Head of caudate nucleus (tissue), 42 donors: ENCODE results near the gene TUSC2.
A peak's percentile ranks its signal among the peaks of the same experiment; 100 is the strongest.

ENCODE experiments used
- DNase-seq, 42 donors: peaks; one replicate each; pipeline versions ENCODE4 v3.0.0 to v3.0.0-alpha.2; 2020 to 2021; ENCODE audit warnings: mixed read lengths in 7 of 42
- intact Hi-C: fragments of 100-400 bp; cut with DNase I; formaldehyde crosslinking; loops from one replicate; pipeline ENCODE4 v1.15.0; 2022

Gene TUSC2

DNA sequence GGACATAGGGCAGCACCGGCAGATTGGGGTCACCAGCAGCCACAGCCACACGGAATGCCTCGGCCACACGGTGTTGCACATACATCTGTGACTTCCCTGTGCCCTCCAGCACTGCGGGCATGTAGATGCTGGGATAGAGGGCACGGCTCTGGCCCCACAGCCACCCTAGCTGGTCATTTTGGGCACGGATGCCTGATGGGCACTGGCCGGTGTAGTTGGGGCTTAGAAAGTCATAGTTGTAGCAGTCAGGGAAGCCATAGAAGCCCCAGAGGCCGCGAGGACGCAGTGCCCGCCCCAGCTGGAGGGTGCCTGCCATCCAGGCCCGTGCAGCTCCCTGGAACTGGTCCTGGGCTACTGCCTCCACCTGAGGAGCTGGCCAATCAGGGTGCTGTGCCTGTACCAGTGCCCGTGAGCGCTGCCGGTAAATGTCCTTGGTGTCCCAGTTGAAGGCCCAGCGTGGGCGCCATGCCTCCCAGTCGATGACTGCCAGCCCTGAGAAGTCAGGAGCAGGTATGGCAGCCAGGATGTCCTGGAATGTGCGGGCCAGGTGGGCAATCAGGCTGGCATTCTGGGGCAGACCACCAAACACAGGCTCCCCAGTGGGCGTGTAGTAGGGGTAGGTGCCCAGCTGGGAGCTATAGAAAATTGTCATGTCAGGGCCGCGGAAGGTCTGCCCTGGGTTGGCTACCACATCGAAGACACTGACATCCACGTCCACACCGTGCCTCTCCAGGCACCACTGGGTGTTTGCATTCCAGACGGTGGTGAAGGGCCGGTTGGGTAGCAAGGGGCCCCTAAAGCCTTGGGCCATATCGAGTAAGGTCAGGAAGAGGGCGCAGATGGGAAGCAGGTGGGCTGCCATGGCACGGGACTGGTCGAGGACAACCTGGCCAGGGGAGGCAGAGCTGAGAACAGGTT is 25.7 kb downstream of the TUSC2 start:
- DNase-seq: no peak
- intact Hi-C loops: no loop called here

DNA sequence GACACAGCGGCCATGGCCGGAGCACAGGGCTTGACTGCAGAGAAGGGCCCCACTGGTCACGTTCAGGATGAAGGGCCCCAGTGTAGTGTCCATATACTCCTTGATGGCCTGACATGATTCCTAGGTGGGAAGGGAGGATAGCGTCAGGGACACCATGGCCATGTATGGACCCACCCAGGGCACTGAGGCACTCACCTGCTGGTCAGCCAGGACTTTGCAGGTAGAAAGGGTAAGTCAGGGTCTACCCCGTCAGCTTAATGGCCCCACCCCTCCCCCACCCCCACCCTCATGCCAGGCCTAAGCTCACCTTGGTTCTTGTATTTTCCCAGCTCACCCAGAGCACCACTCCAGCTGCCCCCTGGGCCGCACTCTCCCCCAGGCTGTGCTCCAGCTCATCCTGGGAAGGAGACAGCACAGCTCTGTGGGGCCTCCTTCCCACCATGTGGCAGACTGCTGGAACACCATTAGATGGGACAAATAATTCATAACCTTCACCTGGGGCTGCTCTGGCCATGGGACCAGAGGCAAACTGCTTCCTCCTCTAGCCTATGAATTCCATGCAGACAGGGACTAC is 27.3 kb downstream of the TUSC2 start:
- no peak for DNase-seq
- intact Hi-C loops: no loop called here

DNA sequence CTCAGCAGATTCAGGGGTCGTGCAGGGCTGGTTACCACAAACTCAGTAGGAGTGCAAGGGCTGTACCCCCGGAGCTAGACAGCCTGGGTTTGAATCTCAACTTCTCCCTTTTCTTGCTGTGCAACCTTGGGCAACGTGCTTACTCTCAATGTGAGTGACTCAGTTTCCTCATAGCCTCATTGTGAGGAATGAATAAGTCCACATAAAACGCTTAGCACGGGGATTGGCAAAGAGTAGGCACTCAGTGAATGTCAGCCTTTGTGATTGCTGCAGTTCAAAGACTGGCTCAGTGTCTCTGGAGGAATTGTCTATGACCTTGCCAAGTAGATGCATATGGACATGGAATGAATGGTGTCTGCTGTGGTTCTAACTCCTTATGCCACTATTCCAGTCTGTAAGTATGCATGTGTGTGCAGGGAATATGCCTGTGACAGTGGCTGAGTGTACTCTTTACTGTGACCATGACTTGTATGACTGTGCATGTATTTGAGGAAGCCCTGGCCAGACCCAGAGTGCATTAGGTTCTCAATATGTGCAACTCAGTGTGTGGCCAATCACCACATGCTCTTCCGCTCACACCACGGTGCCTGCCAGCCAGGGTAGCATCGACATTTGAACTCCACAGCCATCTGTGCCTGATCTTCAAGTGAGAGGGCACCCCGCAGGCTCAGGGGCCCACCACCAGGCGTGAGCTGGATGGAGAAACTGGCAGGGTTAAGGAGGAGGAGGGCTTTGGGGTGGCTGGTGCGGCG is 27.9 kb downstream of the TUSC2 start:
- intact Hi-C loops: no loop called here
- DNase-seq: peak in 19 of 42 donors; percentile 38 to 79 (median 58)

DNA sequence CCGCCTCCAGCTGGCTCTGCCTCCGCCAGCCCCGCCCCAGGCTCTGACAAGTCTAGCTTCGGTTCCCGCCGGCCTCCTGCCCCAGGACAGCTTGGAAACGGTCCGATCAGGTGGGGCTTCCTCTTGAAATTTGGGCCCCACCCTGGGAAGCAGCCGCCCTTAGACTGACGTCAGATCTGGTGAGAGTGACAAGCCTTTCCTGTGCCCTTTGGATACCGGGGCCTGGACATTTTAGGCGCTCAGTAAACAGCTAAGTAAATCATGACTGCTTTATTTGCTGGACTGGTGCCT is 28.4 kb downstream of the TUSC2 start:
- no peak for DNase-seq
- intact Hi-C loops: no loop called here

DNA sequence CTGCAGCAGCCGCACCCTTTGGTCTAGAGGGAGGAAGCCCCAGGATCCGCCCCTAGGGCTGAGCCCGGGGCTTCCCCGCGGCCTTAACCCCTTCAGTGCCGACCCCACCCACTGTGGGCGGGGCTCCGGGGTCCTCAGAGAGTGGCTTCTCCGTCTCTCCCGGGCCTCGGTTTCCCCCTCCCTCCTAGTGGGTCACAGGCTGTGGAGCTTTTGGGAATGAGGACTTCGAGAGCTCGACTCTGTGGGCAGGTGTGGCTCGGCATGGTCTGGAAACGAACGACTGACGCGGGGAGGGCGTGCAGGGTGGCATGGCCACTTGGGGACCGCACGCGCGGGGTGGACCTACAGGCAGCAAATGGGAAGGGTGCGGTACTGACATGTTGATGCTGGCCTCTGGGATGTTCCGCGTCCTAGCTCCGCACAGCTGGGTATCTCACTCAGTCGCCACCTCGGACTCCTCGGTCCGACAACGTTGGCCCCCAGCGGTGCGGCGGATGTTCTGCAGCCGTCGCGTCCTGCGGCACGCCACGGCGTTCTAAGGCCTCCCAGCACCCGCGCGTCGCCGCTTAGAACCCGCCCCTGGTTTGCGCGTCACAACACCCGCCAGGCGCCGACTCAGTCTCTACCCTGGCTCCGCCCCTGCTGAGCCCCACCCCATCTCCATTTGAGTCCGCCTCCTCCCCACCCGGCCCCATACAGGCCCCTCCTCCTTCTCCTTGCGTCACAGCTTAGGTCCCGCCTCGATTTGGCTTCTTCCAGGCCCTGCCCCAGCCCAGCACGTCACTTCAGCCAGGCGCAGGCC is 29.0 kb downstream of the TUSC2 start, which contains the start of the genes HYAL3 and NAA80:
TSS of gene HYAL3 (minus strand) at position 570 of the 802 bp plus-strand sequence. CDS start 3,803 bp downstream, outside the sequence.
TSS of gene NAA80 (minus strand) at position 570 of the 802 bp plus-strand sequence. CDS start 1,942 bp downstream, outside the sequence.
- peak; percentile 98 to 100 (median 100) for DNase-seq
- intact Hi-C loops: no loop called here

DNA sequence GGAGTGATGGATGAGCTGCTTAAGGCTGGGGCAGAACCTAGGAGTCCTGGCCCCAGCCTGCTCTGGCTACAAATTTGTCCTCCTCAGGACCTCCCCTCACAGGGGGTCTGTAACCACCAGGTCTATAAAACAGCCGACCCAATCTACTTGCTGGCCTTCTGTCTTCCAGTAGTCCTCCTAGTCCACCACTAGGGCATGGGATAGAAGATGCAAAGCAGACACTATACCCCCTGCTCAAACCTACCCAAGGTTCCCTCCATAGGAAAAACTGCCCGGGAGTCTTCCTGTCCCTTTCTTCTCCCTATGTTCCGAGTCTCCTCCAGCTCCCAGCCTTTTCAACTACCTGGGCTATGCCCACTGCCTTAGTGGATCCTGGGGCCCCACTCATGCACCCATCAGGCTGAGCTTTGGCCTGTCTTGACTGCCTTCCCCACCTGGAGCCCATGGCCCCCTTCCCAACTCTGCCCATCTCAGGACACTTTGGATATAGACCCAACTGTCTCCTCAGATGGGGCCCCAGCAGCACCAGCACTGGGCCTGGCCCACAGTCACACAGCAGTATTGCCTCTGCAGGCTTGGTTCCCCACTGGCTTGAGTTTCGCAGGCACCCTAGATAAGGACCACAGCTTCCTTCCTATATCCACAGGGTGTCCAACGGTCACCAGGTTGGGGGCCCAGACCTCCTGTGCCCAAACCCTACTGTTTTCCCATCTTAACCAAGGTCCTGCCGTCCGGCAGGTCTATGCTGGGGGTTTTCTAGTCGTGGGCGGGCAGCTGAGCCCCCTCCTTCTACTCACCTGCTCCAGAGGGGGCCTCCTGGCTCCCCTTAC is 29.9 kb downstream of the TUSC2 start:
- intact Hi-C loops: no loop called here
- DNase-seq: peak in 2 of 42 donors; percentile 20

DNA sequence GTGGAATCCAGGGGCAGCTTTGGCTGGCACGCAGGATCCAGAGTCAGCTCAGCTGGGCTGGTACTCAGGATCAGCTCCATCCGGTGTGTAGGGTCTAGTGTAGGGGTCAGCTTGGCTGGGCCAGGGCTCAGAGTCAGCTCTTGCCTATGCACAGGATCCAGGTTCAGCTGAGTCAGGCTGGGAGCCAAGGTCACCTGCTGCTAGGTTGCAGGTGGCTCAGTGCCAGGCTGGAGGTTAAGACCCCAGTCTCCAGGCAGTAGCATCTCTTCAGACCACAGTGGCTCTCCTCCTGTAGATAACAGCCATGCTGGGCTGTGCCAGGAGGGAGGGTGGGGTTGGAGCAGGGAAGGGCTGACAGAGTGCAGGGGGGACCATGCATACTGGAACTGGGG is 30.6 kb downstream of the TUSC2 start:
- intact Hi-C loops: no loop called here
- DNase-seq: no peak

DNA sequence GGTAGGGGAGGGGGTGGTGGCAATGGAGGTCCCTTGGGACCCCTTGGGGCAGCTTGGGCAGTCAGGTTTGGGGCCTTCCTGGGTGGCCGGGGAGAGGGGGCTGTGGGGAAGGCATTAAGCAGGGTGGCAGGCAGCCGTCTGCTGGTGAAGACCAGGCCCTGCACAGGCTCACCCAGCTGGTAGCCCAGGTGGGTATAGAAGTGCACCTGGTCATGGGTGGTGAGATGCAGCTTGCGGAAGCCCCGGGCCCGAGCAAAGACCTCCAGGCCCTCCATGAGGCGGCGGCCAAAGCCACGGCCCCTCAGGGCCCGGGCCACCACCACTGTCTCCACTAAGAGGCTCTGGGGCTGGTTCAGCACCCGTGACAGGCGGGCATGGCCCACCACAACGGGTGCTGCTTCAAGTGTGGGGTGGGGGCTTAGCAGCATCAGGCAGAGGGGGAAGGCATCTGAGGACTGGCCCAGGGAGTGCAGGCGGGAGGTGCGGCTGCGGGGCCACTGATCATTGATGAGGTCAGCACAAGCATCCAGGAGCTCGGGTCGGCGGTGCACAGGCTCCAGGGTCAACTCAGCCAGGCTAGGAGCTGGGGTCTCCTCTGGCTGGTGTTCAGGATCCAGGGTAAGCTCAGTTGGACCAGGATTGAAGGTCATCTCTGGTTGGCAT is 31.2 kb downstream of the TUSC2 start:
- intact Hi-C loops: no loop called here
- DNase-seq: no peak

DNA sequence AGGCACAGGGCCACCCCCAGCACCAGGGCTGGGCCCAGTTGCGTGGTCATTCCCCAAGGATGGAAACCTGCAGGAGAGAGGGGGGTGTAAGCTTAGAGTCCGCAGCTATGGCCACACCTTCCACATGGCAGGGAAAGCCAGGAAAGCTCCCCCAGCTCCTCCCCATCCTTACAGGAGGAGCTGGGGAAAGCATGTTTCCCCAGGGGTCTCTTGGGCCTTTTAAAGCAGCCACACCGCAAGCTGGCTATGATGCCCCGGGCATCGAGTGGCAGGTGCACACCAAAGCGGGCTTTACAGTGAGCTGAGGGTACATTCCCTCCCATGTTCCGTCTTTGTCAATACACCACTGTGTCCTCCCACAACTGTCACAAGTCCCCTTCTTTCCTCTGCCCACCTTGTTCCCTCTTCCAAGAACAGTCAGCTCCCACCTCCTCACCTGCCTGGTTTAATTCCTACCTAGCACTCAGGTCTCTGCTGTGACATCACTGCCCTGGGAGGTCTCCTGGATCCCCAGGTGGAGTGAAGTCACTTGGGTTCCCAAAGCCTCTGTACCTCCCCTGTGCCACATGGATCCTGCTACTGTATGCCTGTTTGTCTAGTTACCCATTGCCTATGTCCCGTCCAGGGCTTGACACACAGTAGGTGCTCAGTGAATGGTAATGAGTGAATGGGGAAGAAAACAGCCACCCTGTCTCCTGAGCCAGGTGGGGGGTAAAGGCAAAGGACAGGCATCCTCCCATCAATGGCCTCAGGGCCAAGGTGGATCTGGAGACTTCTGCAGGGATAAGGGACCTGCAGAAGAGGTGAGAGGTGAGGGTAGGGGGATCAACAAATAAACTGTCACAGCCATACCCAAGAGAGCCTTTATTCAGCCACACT is 32.2 kb downstream of the TUSC2 start:
- DNase-seq: peak in 27 of 42 donors; percentile 37 to 86 (median 60)
- intact Hi-C loops: no loop called here

DNA sequence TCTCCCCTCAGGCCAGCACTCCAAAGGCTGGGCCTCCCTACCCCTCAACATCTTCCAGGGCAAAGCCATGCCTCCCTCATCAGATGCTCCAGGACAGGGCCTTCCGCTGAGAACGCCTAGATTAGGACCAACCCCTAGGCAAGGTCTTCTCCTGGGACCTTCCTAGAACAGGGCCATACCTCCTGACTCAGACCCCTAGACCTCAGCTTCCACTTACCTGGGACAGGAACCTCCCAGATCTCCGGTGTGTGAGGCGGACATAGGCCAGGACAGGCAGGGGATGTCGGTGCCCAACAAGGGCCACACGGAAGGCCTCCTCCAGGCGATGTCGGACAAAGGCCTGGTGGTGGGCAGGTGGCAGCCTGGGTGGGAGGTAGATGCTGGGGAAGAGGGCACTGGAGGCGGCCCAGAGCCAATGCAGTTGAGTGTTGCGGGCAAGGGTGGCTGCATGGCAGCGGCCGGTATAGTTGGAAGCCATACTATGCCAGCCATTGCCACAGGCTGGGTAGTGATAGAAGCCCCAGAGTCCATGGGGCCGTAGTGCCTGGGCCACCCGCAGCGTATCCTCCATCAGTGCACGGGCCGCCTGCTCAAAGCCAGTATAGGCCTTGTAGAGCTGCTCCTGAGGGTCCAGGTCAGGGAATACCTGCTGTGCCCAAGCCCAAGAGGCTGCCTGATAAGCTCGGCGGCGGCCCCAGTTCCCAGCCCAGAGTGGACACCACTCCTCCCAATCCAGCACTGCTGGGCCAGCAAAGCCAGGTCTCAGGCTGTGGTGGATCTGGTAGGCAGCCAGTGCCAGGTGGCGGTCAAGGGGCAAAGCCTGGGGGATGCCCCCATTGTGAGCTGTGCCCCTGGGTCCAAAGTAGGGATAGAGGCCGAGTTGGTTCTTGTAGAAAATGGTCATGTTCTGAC is 33.3 kb downstream of the TUSC2 start:
- intact Hi-C loops: loop anchor here (5.0 kb wide), 1 partner anchor 33 kb away; the partner anchor contains the start of gene TUSC2
- no peak for DNase-seq

DNA sequence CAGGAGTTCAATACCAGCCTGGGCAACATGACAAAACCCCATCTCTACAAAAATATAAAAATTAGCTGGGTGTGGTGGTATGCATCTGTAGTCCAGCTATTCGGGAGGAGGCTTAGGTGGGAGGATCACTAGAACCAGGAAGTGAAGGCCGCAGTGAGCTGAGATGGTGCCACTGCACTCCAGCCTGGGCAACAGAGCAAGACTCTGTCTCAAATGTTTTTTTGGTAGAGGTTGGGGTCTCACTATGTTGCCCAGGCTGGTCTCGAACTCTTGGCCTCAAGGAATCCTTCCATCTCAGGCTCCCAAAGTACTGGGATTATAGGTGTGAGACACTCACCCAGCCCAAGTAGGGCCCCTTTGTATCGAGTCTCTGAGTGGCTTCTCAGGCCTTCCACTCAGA is 33.9 kb downstream of the TUSC2 start:
- intact Hi-C loops: loop anchor here (5.0 kb wide), 1 partner anchor 33 kb away; the partner anchor contains the start of gene TUSC2
- no peak for DNase-seq

DNA sequence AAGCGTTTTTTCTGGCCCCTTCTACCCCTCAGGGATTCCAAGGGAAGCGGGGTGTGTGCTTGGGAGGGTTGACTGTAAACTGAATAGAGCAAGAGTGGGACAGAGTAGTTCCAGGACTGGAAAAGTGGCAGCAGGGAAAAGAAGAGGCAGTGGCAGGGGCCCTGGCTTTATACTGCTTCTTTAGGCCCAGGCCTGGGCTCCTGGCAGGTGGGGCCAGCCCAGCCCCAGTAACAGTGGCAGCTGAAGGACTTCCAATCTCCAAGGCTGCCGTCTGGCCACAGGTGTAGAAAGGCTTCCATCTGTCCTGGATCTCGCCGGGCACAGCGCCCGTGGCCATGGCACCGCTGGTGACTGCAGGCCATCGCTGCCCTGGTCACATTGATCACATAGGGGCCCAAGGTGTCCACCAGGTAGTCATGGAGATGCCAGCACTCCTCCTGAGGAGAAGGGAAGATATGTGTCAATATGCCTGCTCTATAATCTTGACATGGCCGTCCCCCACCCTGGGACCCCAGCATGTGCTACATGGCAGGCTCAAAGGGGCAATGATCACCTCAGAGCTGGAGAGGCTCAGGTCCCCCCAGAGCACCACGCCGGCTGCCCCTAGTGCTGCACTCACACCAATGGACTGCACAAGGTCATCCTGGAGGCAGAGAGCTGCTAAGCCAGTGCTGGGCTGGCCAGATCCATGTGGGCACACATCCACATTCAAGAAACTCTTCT is 34.8 kb downstream of the TUSC2 start:
- intact Hi-C loops: loop anchor here (5.0 kb wide), 1 partner anchor 34 kb away; the partner anchor contains the start of gene TUSC2
- no peak for DNase-seq

DNA sequence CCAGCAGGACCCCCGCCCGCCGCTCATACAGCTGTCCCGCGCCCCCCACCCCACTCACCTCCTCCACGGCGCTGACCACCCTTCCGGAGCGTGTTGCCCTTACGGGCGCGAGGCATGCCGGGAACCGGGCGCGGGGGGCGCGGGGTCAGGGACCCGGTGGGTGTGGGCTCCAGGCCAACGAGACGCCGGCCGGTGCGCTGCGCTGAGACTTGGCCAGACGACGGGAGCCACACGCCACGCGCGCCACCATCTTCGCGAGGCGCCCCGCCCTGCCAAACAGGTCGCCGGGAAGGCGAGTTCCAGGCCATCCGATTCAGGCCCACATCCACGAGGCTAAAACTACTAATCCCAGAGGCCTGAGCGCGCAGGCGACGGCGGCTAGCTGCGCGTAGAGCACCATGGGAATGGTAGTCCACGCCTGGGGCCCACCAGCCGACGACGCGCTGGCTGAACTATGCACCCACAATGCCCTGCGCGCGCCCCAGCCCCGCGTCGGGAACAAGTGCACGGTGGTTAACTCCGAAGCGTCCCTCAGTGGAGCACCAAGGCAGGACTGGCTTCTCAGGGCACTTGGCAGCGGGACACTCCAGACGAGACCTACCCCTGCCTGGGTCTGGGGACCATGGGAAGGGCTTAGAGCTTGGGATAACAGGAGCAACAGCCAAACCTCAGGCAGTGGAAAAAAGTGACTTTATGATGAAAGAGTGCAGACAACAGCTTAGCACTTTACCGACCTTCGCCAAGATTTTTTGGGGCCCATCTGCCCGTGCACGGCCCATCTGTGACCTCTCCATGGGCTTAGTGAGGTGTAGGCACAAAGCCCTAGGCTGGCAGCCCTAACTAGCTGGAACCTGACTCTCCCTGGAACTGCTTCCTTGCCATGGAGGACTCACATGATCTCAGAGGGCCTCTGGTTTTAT is 35.6 kb downstream of the TUSC2 start, which contains the start of gene IFRD2:
TSS of gene IFRD2 (minus strand) at position 271 of the 920 bp plus-strand sequence. CDS start at position 116, 155 bp downstream.
- intact Hi-C loops: loop anchor here (5.0 kb wide), 1 partner anchor 35 kb away; the partner anchor contains the start of gene TUSC2
- peak; percentile 97 to 99 (median 98) for DNase-seq
